Embryonic facial prominence (tissue), 1 donor: Measurements from ENCODE around the gene DMRTC2.

Source experiments
- DNase-seq: peaks from one replicate; pipeline ENCODE4 v3.0.0-alpha.2; 2016; ENCODE audit errors: extremely low spot score

The DMRTC2 gene

DNA sequence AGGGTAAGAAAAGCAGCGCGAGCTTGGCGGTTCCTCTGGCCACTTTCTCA, at the start of gene DMRTC2:
DMRTC2 (plus strand) TSS at position 42 of the 50 bp plus-strand sequence. CDS start 2,387 bp downstream, outside the sequence.
- DNase-seq = no peak

DNA sequence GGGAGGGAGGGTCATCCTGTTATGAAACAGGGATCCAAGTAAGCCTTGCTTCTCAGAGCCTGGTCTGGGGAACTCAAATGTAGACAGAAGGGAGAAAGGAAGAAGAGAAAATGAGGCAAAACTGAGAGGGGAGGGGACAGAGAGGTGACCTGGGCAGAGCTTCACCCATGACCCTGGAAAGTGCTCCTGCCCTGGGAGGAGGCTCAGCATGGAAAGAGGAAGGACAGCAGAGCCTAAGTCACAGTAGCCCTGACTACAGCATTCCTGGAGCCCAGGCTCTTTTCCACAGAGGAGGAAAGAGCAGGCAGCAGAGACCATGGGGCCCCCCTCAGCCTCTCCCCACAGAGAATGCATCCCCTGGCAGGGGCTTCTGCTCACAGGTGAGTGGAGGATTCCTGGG, 48.5 kb upstream of the DMRTC2 start, which contains the start of gene CEACAM3:
CEACAM3 (plus strand) TSS at position 226 of the 400 bp plus-strand sequence; CDS start at position 317, 91 bp downstream.
- no peak for DNase-seq

- no peak for DNase-seq
Measured at GRCh38 chr19:41796901-41797300, 47.9 kb upstream of the DMRTC2 start.

GRCh38 chr19:41799444-41800000, 45.3 kb upstream of the DMRTC2 start:
- DNase-seq = no peak

- DNase-seq = no peak
Measured at GRCh38 chr19:41801031-41801430, 43.8 kb upstream of the DMRTC2 start.

- DNase-seq = no peak
Measured at GRCh38 chr19:41801792-41802211, 43.0 kb upstream of the DMRTC2 start.

DNA sequence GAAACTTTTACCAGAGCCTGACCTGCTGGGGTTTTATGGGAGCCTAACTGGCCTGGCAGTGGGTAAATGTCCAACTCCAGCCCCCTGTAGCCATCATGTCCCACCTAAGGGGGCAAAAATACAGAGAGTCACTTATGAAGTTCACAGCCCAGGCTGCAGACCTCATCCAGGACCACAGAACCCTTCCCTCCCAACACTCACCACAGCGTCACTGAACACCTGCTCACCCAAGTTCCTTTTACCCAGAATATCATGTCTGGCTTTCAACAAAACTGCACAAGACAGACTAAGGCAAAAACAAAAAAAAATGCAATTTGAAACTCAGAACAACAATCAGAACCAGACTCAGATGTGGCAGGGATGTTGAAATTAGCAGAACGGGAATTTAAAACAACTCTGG, 42.1 kb upstream of the DMRTC2 start:
- DNase-seq = no peak

GRCh38 chr19:41804336-41804735, 40.5 kb upstream of the DMRTC2 start:
- no peak for DNase-seq

DNA sequence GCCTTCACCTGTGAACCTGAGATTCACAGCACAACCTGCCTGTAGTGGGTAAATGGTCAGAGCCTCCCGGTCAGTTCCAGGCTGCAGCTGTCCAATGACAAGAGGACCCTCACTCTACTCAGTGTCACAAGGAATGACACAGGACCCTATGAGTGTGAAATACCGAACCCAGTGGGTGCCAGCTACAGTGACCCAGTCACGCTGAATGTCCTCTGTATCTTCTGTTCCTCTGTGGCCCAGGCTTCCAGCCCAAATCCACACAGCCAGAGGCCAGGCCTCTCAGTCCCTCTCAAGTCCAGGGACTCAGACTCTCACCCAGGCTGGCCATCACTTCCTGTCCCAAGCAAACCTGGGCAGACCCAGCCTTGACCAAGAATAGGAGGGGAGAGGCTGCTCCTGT, 37.7 kb upstream of the DMRTC2 start:
- no peak for DNase-seq

GRCh38 chr19:41808663-41809566, 35.9 kb upstream of the DMRTC2 start:
- DNase-seq = no peak

DNA sequence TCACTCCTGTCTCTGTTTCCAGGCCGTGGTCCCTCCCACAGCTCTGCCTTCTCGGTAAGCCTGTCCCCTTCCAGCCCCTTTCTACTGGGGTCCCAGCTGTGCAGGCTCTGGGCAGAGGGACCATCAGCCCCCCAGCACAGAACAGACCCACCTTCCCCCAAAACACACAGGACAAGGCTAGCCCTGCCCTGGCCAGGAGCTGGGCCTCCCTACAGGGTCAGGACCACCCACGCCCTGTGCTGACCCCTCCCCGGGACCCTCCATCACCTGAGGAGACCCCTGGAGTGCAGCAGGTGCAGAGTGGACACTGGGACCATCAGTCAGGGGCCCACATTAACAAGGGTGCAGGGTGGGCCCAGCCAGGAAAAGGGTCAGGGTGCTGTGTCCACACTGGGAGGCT, 34.5 kb upstream of the DMRTC2 start:
- DNase-seq = no peak

GRCh38 chr19:41811036-41811435, 33.8 kb upstream of the DMRTC2 start:
- no peak for DNase-seq

- DNase-seq = no peak
Measured at GRCh38 chr19:41811981-41812380, 32.9 kb upstream of the DMRTC2 start.

DNA sequence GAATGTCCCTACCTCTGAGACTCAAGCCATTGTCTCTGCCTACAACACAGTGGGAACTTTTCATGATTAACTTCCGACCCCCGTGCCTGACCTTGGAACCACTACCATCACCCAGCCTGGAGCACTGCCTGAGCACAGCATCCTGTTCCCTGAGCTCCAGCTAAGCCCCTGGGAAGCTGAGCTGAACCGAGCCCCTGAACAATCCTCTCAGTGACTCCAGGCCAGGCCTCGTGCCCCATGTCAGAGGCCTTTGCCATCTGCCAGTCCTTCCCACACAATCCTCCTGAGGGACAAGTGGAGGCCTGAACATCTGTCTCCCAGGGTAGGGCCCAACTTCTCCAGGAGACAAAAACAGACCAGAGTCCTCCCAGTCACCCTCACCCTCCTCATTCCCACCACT, 30.9 kb upstream of the DMRTC2 start:
- DNase-seq = no peak

GRCh38 chr19:41815301-41815700, 29.5 kb upstream of the DMRTC2 start:
- no peak for DNase-seq

- DNase-seq = no peak
Measured at GRCh38 chr19:41816761-41817160, 28.1 kb upstream of the DMRTC2 start.

- DNase-seq = no peak
Measured at GRCh38 chr19:41821003-41821735, 23.7 kb upstream of the DMRTC2 start.

DNA sequence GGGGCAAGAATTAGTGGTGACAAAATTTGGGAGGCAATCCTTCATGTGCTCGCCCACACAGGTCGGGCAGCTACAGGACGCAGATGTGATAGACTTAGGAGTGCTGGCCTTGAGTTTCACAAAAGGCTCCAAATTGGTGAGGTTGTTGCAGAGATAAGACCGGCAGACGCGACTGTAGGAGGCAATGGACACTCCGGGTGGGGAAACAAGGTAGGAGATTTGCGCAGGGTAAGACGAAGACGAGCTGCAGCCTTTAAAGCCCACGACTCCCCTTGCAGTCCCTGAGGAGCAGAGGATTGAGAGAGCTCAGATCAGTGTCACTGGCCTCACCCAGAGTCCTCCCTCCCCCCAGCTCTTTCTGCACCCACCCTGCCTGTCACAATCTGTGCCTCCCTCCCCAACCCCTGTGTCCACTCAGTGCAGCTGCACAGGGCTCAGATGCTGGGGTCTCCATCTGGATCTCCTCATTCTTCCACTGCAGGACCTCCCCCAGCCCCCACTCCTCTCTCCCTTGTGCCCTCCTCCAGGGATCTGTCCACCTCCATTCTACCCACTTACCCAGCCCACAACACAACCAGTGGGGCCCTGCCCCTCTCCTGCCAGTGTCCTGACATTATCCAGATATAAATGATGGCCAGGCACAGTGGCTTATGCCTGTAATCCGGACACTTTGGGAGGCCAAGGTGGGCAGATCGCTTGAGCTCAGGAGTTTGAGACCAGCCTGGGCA, 6.7 kb upstream of the DMRTC2 start:
- no peak for DNase-seq

DNA sequence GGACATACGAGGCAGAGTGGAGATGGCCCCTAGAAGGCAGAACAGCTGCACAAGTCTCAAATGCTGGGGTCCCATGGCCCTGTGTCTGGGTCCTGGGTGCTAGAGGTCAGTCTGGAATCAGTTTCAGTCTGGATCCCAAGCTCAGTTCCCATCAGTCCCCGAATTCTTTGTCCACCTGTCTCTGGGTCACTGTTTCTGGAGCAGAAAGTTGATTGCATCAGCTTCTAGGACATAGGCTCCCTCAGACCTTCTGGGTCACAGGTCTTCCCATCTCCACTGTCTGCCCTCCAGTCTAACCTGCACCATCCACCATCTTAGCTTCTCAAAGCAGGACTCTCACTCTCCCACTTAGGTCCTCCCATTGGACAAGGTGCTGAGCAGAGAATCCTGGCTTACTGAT, 5.6 kb upstream of the DMRTC2 start:
- DNase-seq = no peak

DNA sequence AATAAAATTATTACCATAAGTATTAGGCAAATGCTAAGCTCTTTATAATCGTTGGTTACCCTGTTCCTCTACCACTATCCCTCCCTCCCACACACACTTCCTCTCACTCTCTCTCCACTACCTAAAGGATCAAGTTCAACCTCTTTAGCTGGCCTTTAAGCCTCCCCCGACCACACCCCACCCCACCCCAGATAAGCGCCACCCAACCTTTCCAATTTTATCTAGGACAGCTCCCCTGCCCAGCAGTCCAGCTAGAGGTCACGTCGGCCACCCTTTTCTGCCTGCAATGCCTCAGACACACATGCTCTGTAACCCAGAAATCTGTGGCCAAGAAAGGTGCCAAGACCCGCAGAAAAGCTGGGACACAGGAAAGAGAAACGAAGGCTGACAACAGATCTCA, 1.5 kb upstream of the DMRTC2 start:
- DNase-seq = no peak

- no peak for DNase-seq
Measured at GRCh38 chr19:41844601-41845000, 241 bp upstream of the DMRTC2 start, which contains the start of gene LYPD4. TSS of gene LYPD4 (minus strand) at chr19:41844683. CDS start at chr19:41839285, 5,398 bp downstream.

GRCh38 chr19:41845051-41845590, 279 bp downstream of the DMRTC2 start:
- no peak for DNase-seq
